ENCODE measurements around the gene TAF4B.

Gene TAF4B

DNA sequence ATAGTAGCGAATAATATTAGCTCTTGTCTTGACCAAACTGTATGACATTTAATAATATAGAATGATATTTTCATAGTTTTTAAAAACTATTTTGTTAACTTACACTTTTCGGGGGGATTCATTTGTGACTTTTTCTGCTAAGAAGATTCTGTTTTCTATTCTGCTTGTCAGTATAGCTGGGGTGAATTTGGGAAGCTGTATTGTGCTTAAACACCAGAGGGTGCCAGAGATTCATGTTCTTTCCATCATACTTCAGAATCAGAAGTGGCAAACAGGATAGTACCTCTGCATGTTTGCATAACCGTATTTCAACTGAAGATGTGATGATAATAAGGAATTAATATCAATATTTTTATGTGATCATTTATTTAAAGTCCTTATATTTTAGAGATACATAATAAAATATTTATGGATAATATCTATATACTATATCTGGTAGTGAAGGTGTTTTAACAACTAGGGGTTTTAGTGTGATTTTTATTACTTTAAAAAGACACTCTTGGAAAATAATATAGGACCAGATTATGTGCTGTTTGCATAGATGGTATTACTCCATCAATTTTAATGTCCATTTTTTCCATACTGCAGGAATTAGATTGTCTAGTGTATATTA is 81.0 kb downstream of the TAF4B start:
- Histone ChIP-seq H3K4me3 (ENCODE audit: low read depth in 1 of 2, low read length in 2 of 2) (no peak overlapping the region), H3K4me1 (ENCODE audit: insufficient read depth, low read length) (no peaks in the 10 kb centered on the region), H3K4me2 (ENCODE audit: insufficient read depth, low read length) (no peak overlapping the region), H2AFZ (ENCODE audit: low read depth, low read length) (no peak overlapping the region), H3K9ac (ENCODE audit: low read depth, low read length) (no peak overlapping the region), H4K20me1 (ENCODE audit: insufficient read depth, low read length) (no peaks in the 10 kb centered on the region), H3K36me3 (ENCODE audit: insufficient read depth, low read length) (no peaks in the 10 kb centered on the region), H3K79me2 (ENCODE audit: insufficient read depth, low read length) (no peaks in the 10 kb centered on the region), H3K27me3 (ENCODE audit: insufficient read depth, low read length, poor library complexity) (no peaks in the 10 kb centered on the region), H3K9me3 (ENCODE audit: insufficient read depth, low read length, severe bottlenecking) (no peaks in the 10 kb centered on the region), H3K27ac (ENCODE audit: low read length) (no peak overlapping the region)
- peak; percentile 83 for TF ChIP-seq CTCF (IDR thresholded peaks at IDR 0.05; ENCODE audit: borderline replicate concordance, extremely low read depth, low read length, poor library complexity, severe bottlenecking)
- no peak for TF ChIP-seq EZH2 (IDR thresholded peaks at IDR 0.05; ENCODE audit: borderline replicate concordance, low read depth, low read length, severe bottlenecking)
- ATAC-seq (ENCODE audit: insufficient read depth, low read depth) (peak; percentile 96), DNase-seq (peak; percentile 58)

- no peak overlapping the region for H2AFZ ChIP-seq (ENCODE audit: low read depth, low read length)
- H3K4me2 ChIP-seq (ENCODE audit: insufficient read depth, low read length), result no peak overlapping the region
- H3K9ac ChIP-seq (ENCODE audit: low read depth, low read length), result no peak overlapping the region
- H3K9me3 ChIP-seq (ENCODE audit: insufficient read depth, low read length, severe bottlenecking), result no peaks in the 10 kb centered on the region
- TF ChIP-seq CTCF (IDR thresholded peaks at IDR 0.05; ENCODE audit: borderline replicate concordance, extremely low read depth, low read length, poor library complexity, severe bottlenecking) (no peak), EZH2 (IDR thresholded peaks at IDR 0.05; ENCODE audit: borderline replicate concordance, low read depth, low read length, severe bottlenecking) (no peak)
- no peak for DNase-seq
- no peak overlapping the region for H3K4me3 ChIP-seq (ENCODE audit: low read depth in 1 of 2, low read length in 2 of 2)
- no peaks in the 10 kb centered on the region for H3K27me3 ChIP-seq (ENCODE audit: insufficient read depth, low read length, poor library complexity)
- no peaks in the 10 kb centered on the region for H3K36me3 ChIP-seq (ENCODE audit: insufficient read depth, low read length)
- ATAC-seq (ENCODE audit: insufficient read depth, low read depth), result no peak
- no peaks in the 10 kb centered on the region for H3K4me1 ChIP-seq (ENCODE audit: insufficient read depth, low read length)
- H3K79me2 ChIP-seq (ENCODE audit: insufficient read depth, low read length), result no peaks in the 10 kb centered on the region
- no peaks in the 10 kb centered on the region for H4K20me1 ChIP-seq (ENCODE audit: insufficient read depth, low read length)
- H3K27ac ChIP-seq (ENCODE audit: low read length), result no peak overlapping the region
These were observed 83.0 kb downstream of the TAF4B start for GRCh38 chr18:26309281-26309680.

DNA sequence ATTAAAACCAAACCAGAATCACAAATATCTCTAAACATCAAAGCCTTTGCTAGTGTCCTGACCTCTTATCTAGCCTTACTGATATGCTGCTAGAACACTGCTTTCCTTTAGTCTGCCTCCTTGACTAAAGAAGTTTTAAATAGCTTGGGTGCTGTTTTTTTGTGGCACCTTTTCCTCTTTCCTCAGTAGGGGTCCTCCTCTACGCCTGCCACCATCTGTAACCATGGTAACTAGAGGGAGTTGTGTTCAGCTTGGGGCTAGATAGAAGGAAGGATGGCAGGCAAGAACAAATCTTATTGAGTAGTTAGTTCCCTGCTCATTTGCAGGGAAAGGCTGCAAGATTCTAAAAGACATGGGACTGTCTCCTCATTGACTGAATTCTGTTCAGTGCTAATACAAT is 86.0 kb downstream of the TAF4B start:
- H3K4me3 ChIP-seq (ENCODE audit: low read depth in 1 of 2, low read length in 2 of 2), result no peak overlapping the region
- TF ChIP-seq EZH2 (IDR thresholded peaks at IDR 0.05; ENCODE audit: borderline replicate concordance, low read depth, low read length, severe bottlenecking) (no peak), CTCF (IDR thresholded peaks at IDR 0.05; ENCODE audit: borderline replicate concordance, extremely low read depth, low read length, poor library complexity, severe bottlenecking) (no peak)

More for the DNA sequence above, 86.0 kb downstream of the TAF4B start:
- ATAC-seq (ENCODE audit: insufficient read depth, low read depth) (peak; percentile 55; the same call in 1 of the 3 replicates), DNase-seq (no peak)
- H3K27me3 ChIP-seq (ENCODE audit: insufficient read depth, low read length, poor library complexity), result no peaks in the 10 kb centered on the region
- no peak overlapping the region for H3K9ac ChIP-seq (ENCODE audit: low read depth, low read length)
- H3K36me3 ChIP-seq (ENCODE audit: insufficient read depth, low read length), result peaks cover 6% of the 10 kb centered on the region; the same call in 1 of the 2 replicates
- no peak overlapping the region for H3K4me2 ChIP-seq (ENCODE audit: insufficient read depth, low read length)
- H3K9me3 ChIP-seq (ENCODE audit: insufficient read depth, low read length, severe bottlenecking), result no peaks in the 10 kb centered on the region
- H4K20me1 ChIP-seq (ENCODE audit: insufficient read depth, low read length), result no peaks in the 10 kb centered on the region
- no peaks in the 10 kb centered on the region for H3K4me1 ChIP-seq (ENCODE audit: insufficient read depth, low read length)
- H3K79me2 ChIP-seq (ENCODE audit: insufficient read depth, low read length), result no peaks in the 10 kb centered on the region
- no peak overlapping the region for H3K27ac ChIP-seq (ENCODE audit: low read length)
- H2AFZ ChIP-seq (ENCODE audit: low read depth, low read length), result no peak overlapping the region
